G401 (cell line): Measurements from ENCODE around the gene FAM163B. TPM values are rescaled to one million over a fixed set of nuclear protein-coding genes. Genes with fewer than 3 reads are reported as not detected.

ENCODE experiments used
- DNase-seq: peaks from one replicate; pipeline ENCODE4 v3.0.0-alpha.2; 2015; ENCODE audit warnings: low spot score
- in situ Hi-C: cut with HindIII; loops from 2 replicates; pipeline ENCODE4 v1.10.0; 2016; ENCODE audit warnings: low sequenced_read_pairs, mixed read lengths
- total RNA-seq: library from RNA; depleted of rRNA; stranded (reverse); fragments of >200 nt; shearing (Covaris generic); gene quantifications from 2 replicates; pipeline ENCODE4 v1.2.3, GENCODE V29; 2014

Gene FAM163B
- total RNA-seq, 1 experiment from 2014 or later = not detected

- no peak for DNase-seq
- in situ Hi-C loops = no loop called here
Observed at GRCh38 chr9:133622555-133622954, 13.4 kb upstream of the FAM163B start.

GRCh38 chr9:133621725-133622267 lies 12.6 kb upstream of the FAM163B start:
- in situ Hi-C loops = no loop called here
- no peak for DNase-seq

- in situ Hi-C loops = no loop called here
- no peak for DNase-seq
Observed at GRCh38 chr9:133619791-133620190, 10.6 kb upstream of the FAM163B start.

- in situ Hi-C loops = no loop called here
- no peak for DNase-seq
Observed at GRCh38 chr9:133618726-133619125, 9.5 kb upstream of the FAM163B start.

- in situ Hi-C loops = no loop called here
Observed at GRCh38 chr9:133616643-133617405, 7.6 kb upstream of the FAM163B start.

GRCh38 chr9:133615606-133616188 lies 6.5 kb upstream of the FAM163B start:
- in situ Hi-C loops = no loop called here
- DNase-seq = no peak

More at GRCh38 chr9:133616643-133617405, 7.6 kb upstream of the FAM163B start:
- no peak for DNase-seq

- no peak for DNase-seq
- in situ Hi-C loops = no loop called here
Observed at GRCh38 chr9:133615186-133615585, 6.0 kb upstream of the FAM163B start.

- no peak for DNase-seq
- in situ Hi-C loops = no loop called here
Observed at GRCh38 chr9:133614678-133615077, 5.5 kb upstream of the FAM163B start.

- in situ Hi-C loops = no loop called here
- no peak for DNase-seq
Observed at GRCh38 chr9:133614056-133614455, 4.9 kb upstream of the FAM163B start.

GRCh38 chr9:133613432-133613831 lies 4.2 kb upstream of the FAM163B start:
- in situ Hi-C loops = no loop called here
- DNase-seq = no peak

GRCh38 chr9:133612816-133613215 lies 3.6 kb upstream of the FAM163B start:
- no peak for DNase-seq
- in situ Hi-C loops = no loop called here

GRCh38 chr9:133612051-133612450 lies 2.9 kb upstream of the FAM163B start:
- DNase-seq = no peak
- in situ Hi-C loops = no loop called here

- no peak for DNase-seq
- in situ Hi-C loops = no loop called here
Observed at GRCh38 chr9:133610845-133611244, 1.7 kb upstream of the FAM163B start.

GRCh38 chr9:133608889-133609288 lies 300 bp downstream of the FAM163B start:
- peak; percentile 7 for DNase-seq
- in situ Hi-C loops = no loop called here

GRCh38 chr9:133608382-133608781 lies 807 bp downstream of the FAM163B start:
- in situ Hi-C loops = no loop called here
- DNase-seq = peak; percentile 2

GRCh38 chr9:133607976-133608375 lies 1.2 kb downstream of the FAM163B start:
- in situ Hi-C loops = no loop called here
- DNase-seq = peak; percentile 14

GRCh38 chr9:133607381-133607780 lies 1.8 kb downstream of the FAM163B start:
- in situ Hi-C loops = no loop called here
- peak; percentile 5 for DNase-seq

GRCh38 chr9:133606708-133607025 lies 2.5 kb downstream of the FAM163B start:
- in situ Hi-C loops = no loop called here
- peak; percentile 10 for DNase-seq

- in situ Hi-C loops = no loop called here
- DNase-seq = peak; percentile 5
Observed at GRCh38 chr9:133605856-133606707, 3.1 kb downstream of the FAM163B start.

- in situ Hi-C loops = no loop called here
Observed at GRCh38 chr9:133605446-133605845, 3.7 kb downstream of the FAM163B start.

More at GRCh38 chr9:133605446-133605845, 3.7 kb downstream of the FAM163B start:
- DNase-seq = no peak
